ENCODE results near the gene CORO6.

CORO6 gene

DNA sequence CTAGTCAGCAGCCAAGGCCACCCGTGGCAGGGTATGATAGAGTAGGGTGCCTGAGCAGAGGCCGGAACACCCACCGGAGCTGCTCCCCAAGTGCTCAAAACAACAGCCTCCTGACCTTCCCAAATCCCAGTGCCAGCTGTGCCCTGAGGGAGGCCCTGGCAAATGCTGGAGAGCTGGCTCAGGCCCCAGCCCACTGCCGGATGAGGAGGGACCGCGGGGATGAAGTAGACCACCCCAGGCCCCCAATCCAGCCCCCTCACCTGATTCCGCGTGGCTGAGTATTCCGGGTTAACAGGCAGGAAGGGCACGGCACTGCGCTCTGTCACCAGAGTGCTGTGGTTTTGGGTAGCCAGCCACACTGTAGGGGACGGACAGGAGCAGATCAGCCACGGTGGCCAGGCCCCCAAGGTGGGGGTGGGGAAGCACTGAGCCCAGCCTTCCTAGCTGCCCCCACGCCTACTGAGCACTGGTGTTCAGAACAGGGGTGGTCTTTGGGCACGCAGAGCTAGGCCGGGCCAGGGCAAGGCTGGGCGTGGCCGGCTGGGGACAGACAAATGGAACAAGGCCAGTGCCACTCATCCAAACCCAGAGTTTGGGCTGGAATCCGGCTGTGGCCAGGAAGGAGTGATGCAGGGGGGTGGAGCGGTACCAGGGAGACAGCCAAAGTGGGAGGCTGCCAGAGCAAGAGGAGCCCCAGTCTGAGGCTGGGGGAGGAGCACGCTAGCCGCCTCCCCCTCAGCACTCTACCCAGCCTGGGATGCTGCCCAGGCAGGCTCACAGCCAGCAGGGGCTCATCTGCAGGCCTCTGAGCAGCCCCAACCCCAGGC is 45.1 kb downstream of the CORO6 start:
- no peak for DNase-seq (ENCODE audit: low read depth, low spot score)

DNA sequence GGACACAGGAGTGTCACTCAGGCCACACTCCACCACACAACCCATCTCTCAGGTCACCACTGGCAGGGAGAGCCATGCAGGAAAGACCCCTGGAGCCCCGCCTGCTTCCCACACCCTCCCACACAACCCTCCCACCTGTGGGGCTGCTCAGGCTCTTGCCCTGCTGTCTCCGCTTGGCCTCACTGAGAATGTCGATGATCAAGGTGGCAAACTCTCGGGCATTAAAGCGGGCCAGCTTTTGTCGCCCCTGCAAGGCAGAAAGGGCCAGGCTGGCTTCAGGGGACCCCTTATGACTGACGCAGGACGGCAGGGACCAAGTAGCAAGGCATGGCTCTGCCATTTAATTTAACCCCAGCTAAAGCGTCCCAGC is 45.7 kb downstream of the CORO6 start:
- no peak for DNase-seq (ENCODE audit: low read depth, low spot score)

DNA sequence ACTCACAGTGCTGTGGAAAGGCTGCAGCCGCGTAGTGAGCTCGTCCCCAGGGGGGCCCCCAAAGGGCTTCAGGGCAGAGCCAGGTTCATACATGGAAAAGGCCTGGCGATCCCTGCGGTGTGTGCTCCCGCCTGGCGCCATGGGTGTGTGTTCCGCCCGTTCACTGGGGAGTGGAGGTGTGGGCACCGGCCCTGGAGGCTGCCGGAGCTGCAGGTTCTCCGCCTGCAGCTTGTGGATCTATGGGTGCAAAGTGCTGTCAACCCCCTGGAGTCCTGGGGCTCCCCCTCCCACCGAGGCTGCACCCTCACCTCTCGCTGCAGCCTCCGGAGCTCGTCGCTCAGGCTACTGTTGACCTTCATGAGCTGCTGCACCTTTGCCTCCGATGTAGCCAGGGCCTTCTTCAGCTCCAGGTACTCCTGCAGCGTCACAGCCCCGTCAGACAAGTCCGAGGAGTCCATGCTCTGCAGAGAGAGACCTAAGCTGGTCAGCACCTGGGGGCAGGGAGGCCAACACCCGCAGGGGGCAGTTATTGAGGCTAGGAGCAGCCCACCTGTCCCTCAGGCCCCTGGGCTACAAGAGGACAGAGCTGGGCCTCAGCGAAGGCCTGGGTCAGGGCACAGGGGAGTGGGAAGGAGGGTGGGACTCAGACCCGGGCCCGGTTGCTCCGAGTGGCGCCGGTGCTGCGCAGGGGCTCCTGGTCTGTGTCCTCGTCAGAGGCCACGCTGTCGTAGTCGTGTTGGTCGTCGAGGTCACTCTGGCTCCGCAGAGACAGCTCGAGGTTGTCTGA is 46.3 kb downstream of the CORO6 start:
- no peak for DNase-seq (ENCODE audit: low read depth, low spot score)

DNA sequence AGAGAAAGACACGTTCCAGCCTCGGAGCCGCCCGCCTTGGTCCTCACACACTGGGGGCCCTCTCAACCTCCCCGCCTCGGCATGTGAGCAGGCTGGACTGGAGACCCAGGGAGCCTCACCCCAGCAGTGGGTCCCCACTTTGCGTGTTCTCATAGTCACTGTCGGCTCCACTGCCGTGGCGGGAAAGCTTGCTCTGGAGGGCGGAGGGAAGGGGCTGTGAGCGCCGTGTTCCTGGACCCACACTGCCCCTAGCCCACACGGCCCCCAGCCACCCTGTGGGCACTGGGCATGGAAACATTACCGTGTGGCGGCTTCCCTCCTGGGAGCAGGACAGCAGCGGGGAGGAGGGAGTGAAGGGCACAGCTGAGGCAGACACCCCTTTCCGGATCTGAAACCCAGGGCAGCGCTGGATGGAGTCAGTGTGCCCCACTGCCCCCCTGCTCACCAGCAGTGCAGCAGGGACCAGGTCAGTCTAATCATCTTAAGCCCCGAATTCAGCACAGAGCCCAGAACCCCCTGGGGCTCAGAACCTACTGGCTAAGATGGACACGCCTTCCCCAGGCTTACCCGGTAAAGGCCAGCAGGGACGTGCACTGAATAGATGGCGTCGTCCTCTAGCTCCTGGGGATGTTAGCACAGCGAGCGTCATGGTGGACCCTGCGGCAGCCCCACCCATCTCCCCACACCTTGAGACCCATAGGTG is 47.0 kb downstream of the CORO6 start:
- no peak for DNase-seq (ENCODE audit: low read depth, low spot score)

DNA sequence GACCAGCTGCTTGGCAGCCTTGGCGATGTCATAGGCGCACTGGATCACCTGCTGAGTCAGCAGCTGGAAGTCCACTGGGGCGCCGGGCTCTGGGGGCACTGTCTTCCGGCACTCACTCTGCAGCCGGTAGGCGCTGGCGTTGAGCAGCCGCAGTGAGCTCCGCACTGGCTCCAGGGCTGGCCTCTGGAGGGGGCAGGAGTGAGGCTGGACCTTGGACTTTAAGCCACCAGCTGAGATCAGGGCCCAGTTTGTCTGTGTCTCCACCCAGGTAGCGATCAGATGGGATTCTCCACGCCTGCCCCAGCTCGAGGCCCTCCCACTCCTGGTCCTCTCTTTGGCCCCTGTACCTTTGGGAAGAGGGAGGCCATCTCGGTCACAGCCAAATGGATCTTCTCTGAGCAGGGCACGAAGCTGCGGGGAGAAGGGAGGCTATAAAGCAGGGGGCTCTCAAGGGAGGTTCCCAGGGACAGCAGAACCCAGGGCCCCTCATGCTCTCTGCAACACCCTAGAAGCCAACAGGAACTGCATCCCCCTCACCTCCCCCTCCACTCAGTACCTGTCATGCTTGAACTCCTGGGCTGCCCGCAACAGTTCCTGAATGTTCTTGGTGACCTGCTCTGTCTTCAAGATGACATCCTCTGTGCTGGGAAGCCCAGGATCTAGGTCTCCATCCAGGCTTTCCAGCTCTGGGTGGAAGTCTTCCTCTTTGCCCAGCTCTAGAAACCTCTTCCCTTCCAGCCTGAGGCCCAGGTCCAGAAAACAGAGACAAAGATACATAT is 47.8 kb downstream of the CORO6 start:
- no peak for DNase-seq (ENCODE audit: low read depth, low spot score)

DNA sequence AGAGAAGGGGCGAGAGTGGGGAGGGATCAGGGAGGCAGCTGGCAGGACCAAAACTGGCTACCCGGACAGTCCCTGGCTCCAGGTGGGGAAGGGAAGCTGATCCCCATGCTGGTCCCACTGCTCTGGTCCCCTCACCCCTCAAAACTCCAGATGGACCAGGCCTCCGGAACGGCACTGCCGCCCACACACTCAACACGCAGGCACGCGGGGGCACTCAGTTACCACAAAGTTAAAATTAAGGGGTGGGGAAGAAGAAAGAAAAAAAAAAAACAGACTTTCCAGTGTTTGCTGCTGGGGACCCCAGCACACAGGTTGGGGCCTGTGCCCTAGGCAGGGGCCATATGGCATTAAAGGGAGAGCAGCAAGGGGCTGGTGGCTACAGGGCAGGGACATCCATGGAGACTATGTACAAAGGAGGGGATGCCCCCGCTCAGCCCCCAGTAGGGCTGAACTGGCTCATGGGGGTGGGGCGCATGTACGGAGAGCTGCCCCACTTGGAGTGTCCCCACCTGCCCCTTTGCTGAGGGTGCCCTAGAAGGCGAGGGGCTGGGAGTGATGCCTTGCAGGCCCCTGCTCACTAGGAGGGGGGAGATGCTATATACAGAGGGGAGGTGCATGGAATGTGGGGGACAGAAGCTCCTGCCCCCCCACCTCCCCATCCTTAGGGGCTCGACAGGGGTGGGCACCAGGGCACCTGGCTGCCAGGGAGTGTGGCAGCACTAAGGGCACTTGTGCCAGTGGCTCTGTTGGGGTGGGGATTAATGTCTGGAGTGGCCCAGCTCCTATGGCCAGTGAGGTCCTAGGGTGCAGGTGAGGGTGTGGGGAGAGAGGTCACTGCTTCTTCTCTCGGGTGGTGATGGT is 48.6 kb downstream of the CORO6 start:
- no peak for DNase-seq (ENCODE audit: low read depth, low spot score)

DNA sequence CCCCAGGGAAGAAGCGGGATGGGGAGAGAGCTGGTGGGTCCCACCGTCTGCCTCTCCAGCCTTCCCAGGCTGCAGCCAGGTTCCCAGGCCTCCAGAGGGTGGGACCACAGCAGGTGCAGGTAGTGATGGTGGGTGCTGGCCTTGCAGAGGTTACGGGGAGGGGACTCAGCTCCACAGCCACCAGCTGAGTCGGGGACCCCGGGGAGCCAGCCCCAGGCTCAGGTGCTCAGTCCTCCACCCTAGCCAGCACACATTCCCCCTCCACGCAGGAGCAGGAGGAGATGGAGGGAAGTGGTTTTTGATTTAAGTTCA is 49.2 kb downstream of the CORO6 start:
- DNase-seq (ENCODE audit: low read depth, low spot score) = no peak

DNA sequence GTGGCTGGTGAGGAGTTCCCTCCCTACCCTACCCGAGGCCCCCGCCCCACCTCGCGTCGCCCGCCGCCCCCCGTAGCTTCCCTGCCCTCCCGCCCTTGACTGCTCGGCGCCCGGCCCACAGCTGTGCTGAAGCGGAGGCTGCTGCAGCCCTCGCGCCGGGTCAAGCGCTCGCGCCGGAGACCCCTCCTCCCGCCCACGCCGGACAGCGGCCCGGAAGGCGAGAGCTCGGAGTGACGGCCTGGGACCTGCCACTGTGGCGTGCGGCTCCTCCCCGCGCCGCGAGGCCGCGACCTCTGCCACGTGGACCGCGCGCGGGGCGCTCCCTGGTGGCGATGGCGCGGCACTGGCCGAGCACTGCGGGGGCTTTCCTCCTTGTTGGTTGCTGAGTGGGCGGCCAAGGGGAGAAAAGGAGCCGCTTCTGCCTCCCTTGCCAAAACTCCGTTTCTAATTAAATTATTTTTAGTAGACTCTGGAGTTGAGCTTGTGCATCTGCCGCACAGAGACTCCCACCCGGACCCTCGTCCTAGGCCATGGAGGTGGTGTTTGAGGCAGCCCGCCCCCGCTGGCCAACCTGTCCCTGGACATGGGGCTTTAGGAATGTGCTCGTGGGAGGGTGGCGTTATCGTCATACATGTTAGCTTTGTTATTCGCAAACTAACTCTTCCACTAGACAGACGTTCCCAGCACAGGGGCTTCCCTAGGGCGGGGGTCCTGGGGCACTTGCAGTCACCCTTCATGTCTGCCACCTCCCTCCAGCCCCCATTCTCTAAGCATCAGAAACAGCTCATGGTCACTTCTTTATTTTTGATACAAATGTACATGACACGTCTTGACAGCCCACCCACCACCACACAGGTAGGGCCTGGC is 49.8 kb downstream of the CORO6 start:
- no peak for DNase-seq (ENCODE audit: low read depth, low spot score)

DNA sequence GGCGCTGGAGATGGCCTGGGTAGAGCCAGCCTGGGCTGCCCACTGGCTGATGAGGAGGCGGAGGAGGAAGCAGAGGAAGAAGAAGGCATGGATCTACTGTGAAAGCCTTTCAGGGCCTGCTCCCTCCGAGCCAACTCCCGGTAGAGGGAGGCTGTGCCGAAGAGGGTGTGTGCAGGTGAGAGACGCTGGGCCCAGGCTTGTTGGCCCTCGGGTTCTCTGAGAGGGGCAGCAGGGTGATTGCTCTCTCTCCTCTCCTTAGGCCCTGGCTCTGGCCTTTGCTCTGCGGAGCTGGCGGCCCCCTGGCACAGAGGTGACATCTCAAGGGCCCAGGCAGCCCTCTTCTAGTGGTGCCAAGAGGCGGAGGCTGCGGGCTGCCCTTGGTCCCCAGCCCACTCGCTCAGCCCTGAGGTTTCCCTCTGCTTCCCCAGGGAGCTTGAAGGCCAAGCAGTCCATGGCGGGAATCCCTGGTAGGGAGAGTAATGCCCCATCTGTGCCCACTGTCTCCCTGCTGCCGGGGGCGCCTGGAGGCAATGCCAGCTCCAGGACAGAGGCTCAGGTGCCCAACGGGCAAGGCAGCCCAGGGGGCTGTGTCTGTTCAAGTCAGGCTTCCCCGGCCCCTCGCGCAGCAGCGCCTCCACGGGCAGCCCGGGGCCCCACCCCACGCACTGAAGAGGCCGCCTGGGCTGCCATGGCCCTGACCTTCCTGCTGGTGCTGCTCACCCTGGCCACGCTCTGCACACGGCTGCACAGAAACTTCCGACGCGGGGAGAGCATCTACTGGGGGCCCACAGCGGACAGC is 50.6 kb downstream of the CORO6 start:
- no peak for DNase-seq (ENCODE audit: low read depth, low spot score)

DNA sequence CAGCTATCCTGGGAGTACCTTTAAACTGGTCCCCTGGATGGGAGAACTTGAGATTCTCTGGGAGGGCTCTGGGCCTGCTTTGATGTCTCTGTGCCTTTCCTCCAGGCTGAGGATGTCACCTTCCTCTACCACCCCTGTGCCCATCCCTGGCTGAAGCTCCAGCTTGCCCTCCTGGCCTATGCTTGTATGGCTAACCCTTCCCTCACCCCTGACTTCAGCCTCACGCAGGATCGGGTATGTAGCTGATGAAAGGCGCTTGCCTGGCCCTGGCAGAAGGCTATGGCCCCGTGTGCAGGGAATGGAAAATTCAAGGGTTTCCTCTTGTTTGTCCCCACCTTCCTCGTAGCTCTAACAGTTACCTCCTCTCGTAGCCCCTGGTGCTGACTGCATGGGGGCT is 51.2 kb downstream of the CORO6 start:
- no peak for DNase-seq (ENCODE audit: low read depth, low spot score)

DNA sequence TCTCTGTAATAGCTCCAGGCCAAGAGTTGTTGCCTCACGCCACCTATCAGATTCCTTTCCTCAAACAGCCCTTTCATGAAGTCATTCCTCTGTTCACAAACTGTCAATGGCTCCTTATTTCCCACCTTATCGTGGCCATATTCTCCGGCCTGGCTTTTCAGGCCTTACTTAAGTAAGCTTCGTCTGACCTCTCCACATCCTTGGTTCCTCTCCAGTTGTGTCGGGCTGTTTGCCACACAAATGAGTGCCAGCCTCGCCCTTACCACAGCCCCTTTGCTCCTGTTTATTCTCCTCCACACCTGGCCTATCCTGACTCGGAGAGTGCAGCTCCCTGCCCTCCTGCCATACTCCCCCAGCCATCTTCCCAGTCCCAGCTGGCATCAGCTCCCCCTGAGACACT is 52.2 kb downstream of the CORO6 start:
- no peak for DNase-seq (ENCODE audit: low read depth, low spot score)

DNA sequence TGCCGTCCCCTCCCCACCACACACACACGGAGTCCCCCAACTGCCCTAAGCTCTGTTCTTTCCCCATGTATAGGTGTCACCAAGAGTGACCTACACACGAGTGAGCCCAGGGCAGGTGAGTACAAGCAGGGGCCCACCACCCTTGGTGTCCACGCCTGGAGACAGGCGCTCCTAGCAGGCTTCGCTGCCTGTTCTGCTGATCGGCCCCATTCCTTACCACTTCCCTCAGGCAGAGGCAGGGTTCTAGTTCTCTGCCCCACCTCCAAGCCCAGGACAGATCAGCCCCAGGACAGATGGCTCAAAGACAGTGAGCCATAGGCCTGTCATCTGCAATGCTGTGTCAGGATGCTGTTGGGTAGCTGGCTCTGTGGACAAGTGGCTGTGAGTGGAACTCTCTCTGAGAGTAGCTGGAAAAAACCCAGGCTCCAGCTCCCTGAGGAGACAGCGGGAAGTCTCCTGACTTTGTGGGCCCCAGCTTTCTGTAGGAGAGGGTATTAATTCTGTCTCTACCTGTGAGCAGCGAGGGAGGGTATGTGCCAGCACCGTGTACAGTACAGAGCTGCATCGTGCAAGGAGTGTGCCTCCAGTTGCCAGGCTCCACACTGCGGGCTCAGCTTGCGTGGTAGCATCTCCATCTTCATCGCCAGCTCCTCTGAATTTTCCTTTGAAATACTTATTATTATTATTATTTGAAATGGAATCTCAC is 53.3 kb downstream of the CORO6 start:
- DNase-seq (ENCODE audit: low read depth, low spot score) = no peak

DNA sequence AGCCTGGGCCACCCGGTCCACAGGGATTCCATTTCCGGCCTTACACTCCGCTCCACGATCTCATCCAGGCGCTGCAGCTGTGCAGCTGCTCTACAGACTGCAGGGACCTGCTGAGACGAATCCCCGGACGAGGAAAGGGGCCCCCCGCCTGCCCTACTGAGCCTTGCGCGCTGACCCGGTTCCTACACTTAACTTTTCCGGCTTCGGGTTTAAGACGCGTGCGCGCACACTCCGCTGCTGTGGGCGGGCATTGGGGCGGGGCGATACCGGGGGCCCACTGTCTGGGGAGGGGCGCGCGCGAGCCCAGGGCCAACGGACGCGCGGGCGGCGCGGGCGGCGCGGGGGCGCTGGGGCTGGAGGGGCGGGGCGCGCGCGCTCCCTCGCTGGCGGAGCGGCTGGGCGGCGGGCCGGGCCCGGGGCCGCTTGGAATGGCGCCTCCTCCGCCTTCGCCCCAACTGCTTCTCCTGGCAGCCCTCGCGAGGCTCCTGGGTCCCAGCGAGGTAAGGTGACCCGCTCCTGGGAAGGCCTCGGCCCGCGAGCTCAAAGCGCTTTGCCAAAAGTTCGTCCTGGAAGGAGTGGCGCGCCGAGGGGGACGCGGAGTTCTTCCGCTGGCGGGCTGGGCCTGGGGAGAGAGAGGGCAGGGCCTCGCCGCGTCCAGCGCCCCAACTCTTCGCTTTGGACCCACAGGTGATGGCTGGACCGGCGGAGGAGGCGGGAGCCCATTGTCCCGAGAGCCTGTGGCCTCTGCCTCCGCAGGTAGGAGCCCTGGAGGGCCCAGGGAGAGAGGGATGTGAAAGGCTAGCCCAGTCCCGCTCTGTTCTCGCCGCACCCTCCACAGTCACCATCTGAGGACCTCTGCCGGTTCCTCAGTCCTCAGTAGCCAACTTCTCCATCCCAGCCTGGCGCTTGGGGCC is 54.1 kb downstream of the CORO6 start, which contains the start of gene TP53I13:
Gene TP53I13, plus strand, starts transcription at position 371 of the 914 bp plus-strand sequence. Its CDS starts 58 bp downstream, at position 429.
- no peak for DNase-seq (ENCODE audit: low read depth, low spot score)

DNA sequence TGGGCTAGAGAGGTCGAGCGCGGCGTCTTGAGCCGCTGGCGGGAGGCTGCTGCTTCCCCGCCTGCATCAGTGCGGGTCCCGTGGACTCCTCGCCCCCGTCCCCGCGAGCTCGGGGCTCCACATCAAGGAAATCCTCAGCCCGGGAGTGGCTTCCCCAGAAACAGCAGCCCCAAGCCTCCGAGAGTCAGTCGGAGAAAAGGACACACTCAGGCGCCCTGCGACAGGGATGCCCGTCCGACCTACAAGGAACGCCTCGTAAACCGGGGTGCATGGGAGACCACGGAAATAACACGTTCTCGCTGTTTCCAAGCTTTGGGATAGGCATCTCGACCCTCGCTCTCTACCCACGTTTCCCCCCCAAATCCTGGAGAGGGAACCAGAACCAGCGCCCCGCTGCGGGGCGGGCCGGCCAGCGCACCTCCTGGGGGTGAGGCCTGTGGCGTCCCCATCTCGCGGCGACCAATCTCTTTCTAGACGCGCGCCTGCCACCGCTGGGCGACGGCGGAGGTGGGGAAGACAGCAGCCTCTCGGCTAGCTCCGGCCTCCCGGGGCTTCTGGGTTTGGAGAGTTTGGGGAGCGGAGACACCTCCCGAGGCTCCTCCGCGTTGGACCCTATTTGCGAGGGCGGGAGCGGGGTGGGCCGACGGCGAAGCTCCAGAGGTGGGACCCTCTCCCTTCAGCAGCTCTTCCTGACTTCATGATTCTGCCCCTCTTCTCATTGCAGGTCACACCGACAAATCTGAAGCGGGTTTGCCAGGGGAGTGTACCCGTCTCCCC is 55.0 kb downstream of the CORO6 start:
- no peak for DNase-seq (ENCODE audit: low read depth, low spot score)

DNA sequence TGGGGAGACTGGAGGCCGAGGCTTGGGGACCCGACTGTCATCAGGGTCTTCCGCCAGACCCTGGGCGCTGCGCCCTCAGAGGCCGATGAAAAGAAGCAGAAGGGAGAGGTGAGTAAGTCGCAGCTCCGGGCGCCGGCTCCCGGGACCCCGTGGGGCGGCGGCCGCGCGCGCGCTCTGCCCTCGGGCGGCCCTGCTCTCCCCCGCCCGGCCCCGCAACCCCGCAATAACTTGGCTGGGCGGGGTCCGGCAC is 55.5 kb downstream of the CORO6 start:
- no peak for DNase-seq (ENCODE audit: low read depth, low spot score)

DNA sequence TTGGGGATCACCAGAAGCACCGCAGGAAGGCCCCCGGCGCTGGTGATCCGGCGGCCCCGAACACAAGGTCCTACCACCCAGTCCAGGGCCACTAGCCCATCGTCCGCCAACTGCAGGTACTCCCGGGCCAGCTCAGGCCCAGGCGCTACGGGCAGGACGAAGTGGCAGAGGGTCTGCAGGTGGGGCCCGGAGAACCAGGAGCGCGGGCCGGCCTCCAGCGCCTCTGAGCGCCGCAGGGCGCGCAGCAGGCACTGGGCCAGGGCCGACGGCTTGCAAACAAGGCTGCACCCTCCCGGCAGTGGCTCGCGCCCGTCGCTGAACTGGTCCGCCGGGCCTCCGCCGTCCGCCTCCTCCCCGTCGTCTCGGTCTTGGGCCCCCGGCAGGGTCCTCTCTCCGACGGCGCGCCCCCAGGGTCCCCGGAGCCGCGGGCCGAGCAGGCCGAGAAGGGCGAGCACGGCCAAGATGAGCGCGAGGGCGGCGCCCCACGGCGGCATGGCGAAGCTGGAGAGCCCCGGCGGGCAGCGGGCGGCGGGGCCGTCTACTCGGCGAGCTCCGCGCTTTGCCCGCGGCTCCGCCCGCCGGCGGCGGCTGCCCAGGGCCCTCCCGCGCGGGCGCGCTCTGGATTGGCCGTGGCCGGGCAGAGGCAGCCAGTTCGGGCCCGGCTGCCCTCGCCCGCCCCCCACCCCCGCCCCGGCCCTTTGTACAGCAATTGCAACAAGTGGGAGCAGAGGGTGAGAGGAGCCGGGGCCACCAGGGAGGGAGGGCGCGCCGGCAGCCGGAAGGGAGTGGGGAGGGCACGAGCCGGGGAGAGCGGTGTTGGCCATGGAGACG is 56.0 kb downstream of the CORO6 start, which contains the start of gene ABHD15:
Gene ABHD15, minus strand, starts transcription at position 565 of the 831 bp plus-strand sequence. Its CDS starts 71 bp downstream, at position 494.
- no peak for DNase-seq (ENCODE audit: low read depth, low spot score)
